RWPE2 (cell line): ENCODE data around the gene TTLL8.

Source experiments
- ATAC-seq: fragments of 200-7000 bp; cut with Tn5 transposase; 3 replicates; pipeline ENCODE4 v1.9.1; 2021; ENCODE audit warnings: low read depth
- DNase-seq: peaks from one replicate; pipeline ENCODE4 v3.0.0-alpha.2; 2020; ENCODE audit warnings: low spot score
- H3K27ac ChIP-seq: fragments of 450-650 bp; 2 replicates; pipeline ENCODE4 v1.5.1; 2017; ENCODE audit warnings: mild to moderate bottlenecking; ENCODE audit not compliant: poor library complexity, severe bottlenecking
- H3K27me3 ChIP-seq: fragments of 250-450 bp; sonication (Bioruptor Pico); 2 replicates; pipeline ENCODE4 v1.5.1; 2021; ENCODE audit warnings: mild to moderate bottlenecking, moderate library complexity; ENCODE audit not compliant: insufficient read depth, poor library complexity, severe bottlenecking
- H3K36me3 ChIP-seq: fragments of 250-450 bp; sonication (Bioruptor Pico); 2 replicates; pipeline ENCODE4 v1.5.1; 2020; ENCODE audit warnings: low read depth, mild to moderate bottlenecking, moderate library complexity
- H3K4me1 ChIP-seq: fragments of 250-450 bp; sonication (Bioruptor Pico); 2 replicates; pipeline ENCODE4 v1.5.1; 2021; ENCODE audit warnings: mild to moderate bottlenecking, moderate library complexity; ENCODE audit not compliant: insufficient read depth, poor library complexity, severe bottlenecking
- H3K4me3 ChIP-seq: fragments of 250-450 bp; sonication (Bioruptor Pico); 2 replicates; pipeline ENCODE4 v1.5.1; 2021; ENCODE audit warnings: mild to moderate bottlenecking, moderate library complexity; ENCODE audit not compliant: severe bottlenecking
- H3K9me3 ChIP-seq: fragments of 250-450 bp; sonication (Bioruptor Pico); 2 replicates; pipeline ENCODE4 v1.5.1; 2021; ENCODE audit warnings: mild to moderate bottlenecking, moderate library complexity; ENCODE audit not compliant: severe bottlenecking
- TF ChIP-seq, protein P1 (sequence below): fragments of 450-650 bp; IDR thresholded peaks from one replicate; pipeline ENCODE4 v1.5.1; 2017; ENCODE audit warnings: mild to moderate bottlenecking, moderate library complexity; ENCODE audit not compliant: poor library complexity, severe bottlenecking

TTLL8 gene

DNA sequence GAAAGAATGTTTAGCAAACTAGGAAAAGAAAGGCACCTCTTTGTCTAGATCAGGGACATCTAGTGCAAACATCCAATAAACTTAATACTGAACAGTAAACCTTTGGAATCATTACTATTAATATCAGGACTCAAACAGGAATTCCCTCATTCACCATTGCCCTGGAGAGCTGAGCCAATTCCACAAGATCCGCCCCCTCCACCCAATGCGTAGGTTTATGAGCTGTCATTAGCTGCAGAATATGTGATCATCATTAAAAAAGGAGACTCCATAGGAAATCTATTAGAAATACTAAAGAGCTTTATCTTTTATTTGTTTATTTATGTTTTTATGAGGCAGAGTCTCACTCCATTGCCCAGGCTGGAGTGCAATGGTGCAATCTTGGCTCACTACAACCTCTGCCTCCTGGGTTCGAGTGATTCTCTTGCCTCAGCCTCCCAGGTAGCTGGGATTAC lies 51.0 kb downstream of the TTLL8 start:
- H3K4me1 ChIP-seq = no peaks in the 10 kb centered on the region
- no peak overlapping the region for H3K27ac ChIP-seq
- ATAC-seq (no peak), DNase-seq (no peak)
- H3K9me3 ChIP-seq = no peaks in the 10 kb centered on the region
- TF ChIP-seq, protein P1, sequence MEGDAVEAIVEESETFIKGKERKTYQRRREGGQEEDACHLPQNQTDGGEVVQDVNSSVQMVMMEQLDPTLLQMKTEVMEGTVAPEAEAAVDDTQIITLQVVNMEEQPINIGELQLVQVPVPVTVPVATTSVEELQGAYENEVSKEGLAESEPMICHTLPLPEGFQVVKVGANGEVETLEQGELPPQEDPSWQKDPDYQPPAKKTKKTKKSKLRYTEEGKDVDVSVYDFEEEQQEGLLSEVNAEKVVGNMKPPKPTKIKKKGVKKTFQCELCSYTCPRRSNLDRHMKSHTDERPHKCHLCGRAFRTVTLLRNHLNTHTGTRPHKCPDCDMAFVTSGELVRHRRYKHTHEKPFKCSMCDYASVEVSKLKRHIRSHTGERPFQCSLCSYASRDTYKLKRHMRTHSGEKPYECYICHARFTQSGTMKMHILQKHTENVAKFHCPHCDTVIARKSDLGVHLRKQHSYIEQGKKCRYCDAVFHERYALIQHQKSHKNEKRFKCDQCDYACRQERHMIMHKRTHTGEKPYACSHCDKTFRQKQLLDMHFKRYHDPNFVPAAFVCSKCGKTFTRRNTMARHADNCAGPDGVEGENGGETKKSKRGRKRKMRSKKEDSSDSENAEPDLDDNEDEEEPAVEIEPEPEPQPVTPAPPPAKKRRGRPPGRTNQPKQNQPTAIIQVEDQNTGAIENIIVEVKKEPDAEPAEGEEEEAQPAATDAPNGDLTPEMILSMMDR = no peak
- no peak overlapping the region for H3K4me3 ChIP-seq
- H3K27me3 ChIP-seq = peaks cover 17% of the 10 kb centered on the region
- no peaks in the 10 kb centered on the region for H3K36me3 ChIP-seq

GRCh38 chr22:50004918-50005317 lies 53.2 kb downstream of the TTLL8 start:
- ATAC-seq = no peak
- H3K4me1 ChIP-seq = no peaks in the 10 kb centered on the region
- no peaks in the 10 kb centered on the region for H3K27me3 ChIP-seq

GRCh38 chr22:50002791-50003190 lies 55.3 kb downstream of the TTLL8 start:
- TF ChIP-seq, protein P1 = no peak
- no peak for ATAC-seq
- no peak for DNase-seq
- H3K27me3 ChIP-seq = no peaks in the 10 kb centered on the region
- H3K27ac ChIP-seq = no peak overlapping the region
- no peaks in the 10 kb centered on the region for H3K36me3 ChIP-seq
- no peak overlapping the region for H3K4me3 ChIP-seq
- no peaks in the 10 kb centered on the region for H3K9me3 ChIP-seq
- no peaks in the 10 kb centered on the region for H3K4me1 ChIP-seq

More at GRCh38 chr22:50004918-50005317, 53.2 kb downstream of the TTLL8 start:
- Histone ChIP-seq H3K9me3 (no peaks in the 10 kb centered on the region), H3K27ac (no peak overlapping the region), H3K36me3 (no peaks in the 10 kb centered on the region), H3K4me3 (no peak overlapping the region)
- TF ChIP-seq, protein P1 = no peak
- no peak for DNase-seq

- H3K4me1 ChIP-seq = no peaks in the 10 kb centered on the region
- ATAC-seq = no peak
- no peaks in the 10 kb centered on the region for H3K27me3 ChIP-seq
- no peak overlapping the region for H3K4me3 ChIP-seq
- H3K36me3 ChIP-seq = no peaks in the 10 kb centered on the region
- H3K27ac ChIP-seq = no peak overlapping the region
- TF ChIP-seq, protein P1 = no peak
- no peak for DNase-seq
- H3K9me3 ChIP-seq = no peaks in the 10 kb centered on the region
These were observed 56.5 kb downstream of the TTLL8 start for GRCh38 chr22:50001388-50002231.
